Measurements from ENCODE around the gene CAMK2N1. TPM values are rescaled to one million over a fixed set of nuclear protein-coding genes. Genes with fewer than 3 reads are reported as not detected.

Gene CAMK2N1
- polyA plus RNA-seq, 3 donors: not detected

- no peak overlapping the region for H2AFZ ChIP-seq (ENCODE audit: insufficient read depth, low read depth, low read length, poor library complexity, severe bottlenecking)
- H3K79me2 ChIP-seq (ENCODE audit: insufficient read depth, low read length): peaks cover 33% of the 10 kb centered on the region
- H3K27me3 ChIP-seq (ENCODE audit: control insufficient read depth in 2 of 2, insufficient read depth in 2 of 2, low read length in 2 of 2): no peaks in the 10 kb centered on the region
- Mint-ChIP-seq H3K4me1 (peaks cover 11% of the 10 kb centered on the region), H3K27me3 (ENCODE audit: low read depth in 3 of 3) (peaks cover 3 to 11% (median 4%) of the 10 kb centered on the region in 3 donors), H3K27ac (no peak overlapping the region), H3K4me3 (no peak overlapping the region), H3K36me3 (peaks cover 25 to 40% of the 10 kb centered on the region in 2 donors), H3K9me3 (no peaks in the 10 kb centered on the region)
- no peak overlapping the region for H3K4me2 ChIP-seq (replicated peaks; ENCODE audit: extremely low read depth, low read length, poor library complexity, severe bottlenecking)
- no peak overlapping the region for H3K27ac ChIP-seq (ENCODE audit: low read depth in 1 of 2, low read length in 2 of 2)
- no CpG with 5 or more reads among the region's 1 CpG for WGBS (ENCODE audit: insufficient coverage)
- H3K4me1 ChIP-seq (ENCODE audit: control insufficient read depth in 1 of 2, insufficient read depth in 2 of 2, low read length in 2 of 2): peaks cover 13 to 16% of the 10 kb centered on the region in 2 donors
- intact Hi-C loops (cut with micrococcal nuclease): no loop called here
- H3K4me3 ChIP-seq (replicated peaks in 1 of 3; ENCODE audit: low read depth in 2 of 3, low read length in 3 of 3): no peak overlapping the region
- peaks cover 21 to 51% of the 10 kb centered on the region in 2 donors for H3K36me3 ChIP-seq (replicated peaks in 1 of 2; ENCODE audit: control insufficient read depth in 1 of 2, insufficient read depth in 2 of 2, low read length in 2 of 2)
- TF ChIP-seq, protein P1, sequence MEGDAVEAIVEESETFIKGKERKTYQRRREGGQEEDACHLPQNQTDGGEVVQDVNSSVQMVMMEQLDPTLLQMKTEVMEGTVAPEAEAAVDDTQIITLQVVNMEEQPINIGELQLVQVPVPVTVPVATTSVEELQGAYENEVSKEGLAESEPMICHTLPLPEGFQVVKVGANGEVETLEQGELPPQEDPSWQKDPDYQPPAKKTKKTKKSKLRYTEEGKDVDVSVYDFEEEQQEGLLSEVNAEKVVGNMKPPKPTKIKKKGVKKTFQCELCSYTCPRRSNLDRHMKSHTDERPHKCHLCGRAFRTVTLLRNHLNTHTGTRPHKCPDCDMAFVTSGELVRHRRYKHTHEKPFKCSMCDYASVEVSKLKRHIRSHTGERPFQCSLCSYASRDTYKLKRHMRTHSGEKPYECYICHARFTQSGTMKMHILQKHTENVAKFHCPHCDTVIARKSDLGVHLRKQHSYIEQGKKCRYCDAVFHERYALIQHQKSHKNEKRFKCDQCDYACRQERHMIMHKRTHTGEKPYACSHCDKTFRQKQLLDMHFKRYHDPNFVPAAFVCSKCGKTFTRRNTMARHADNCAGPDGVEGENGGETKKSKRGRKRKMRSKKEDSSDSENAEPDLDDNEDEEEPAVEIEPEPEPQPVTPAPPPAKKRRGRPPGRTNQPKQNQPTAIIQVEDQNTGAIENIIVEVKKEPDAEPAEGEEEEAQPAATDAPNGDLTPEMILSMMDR (IDR thresholded peaks at IDR 0.05): no peak
- H3K9ac ChIP-seq (ENCODE audit: insufficient read depth, low read length, poor library complexity, severe bottlenecking): no peak overlapping the region
- H4K20me1 ChIP-seq (ENCODE audit: insufficient read depth, low read length): peaks cover 14% of the 10 kb centered on the region
- DNase-seq: no peak
- no peaks in the 10 kb centered on the region for H3K9me3 ChIP-seq (replicated peaks in 1 of 2; ENCODE audit: control insufficient read depth in 1 of 2, insufficient read depth in 1 of 2, low read length in 2 of 2)
Measured at GRCh38 chr1:20505488-20505887, 19.5 kb upstream of the CAMK2N1 start.

DNA sequence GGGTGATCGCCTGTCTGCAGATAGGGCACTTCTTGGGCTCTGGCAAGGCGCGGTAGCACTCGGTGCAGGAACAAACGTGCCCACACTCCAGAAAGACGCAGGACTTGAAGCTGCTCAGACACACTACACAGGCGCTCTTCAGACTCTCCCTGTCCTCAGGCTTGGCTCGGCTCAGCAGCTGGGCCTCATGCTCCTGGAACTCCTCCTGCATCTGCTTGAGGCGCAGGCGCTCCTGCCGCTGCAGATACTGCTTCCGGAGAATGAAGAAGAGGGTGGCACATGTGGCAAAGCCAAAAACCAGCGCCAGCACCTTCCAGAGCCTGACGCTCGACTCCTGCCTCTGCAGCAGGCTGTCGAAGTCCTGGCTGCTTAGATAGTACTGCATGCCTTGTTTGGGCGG is 14.7 kb upstream of the CAMK2N1 start:
- H3K9me3 Mint-ChIP-seq: no peaks in the 10 kb centered on the region
- Histone ChIP-seq H3K79me2 (ENCODE audit: insufficient read depth, low read length) (peaks cover 11% of the 10 kb centered on the region), H2AFZ (ENCODE audit: insufficient read depth, low read depth, low read length, poor library complexity, severe bottlenecking) (no peak overlapping the region), H3K4me2 (replicated peaks; ENCODE audit: extremely low read depth, low read length, poor library complexity, severe bottlenecking) (no peak overlapping the region), H3K36me3 (replicated peaks in 1 of 2; ENCODE audit: control insufficient read depth in 1 of 2, insufficient read depth in 2 of 2, low read length in 2 of 2) (peaks cover 39 to 79% of the 10 kb centered on the region in 2 donors), H3K4me3 (replicated peaks in 1 of 3; ENCODE audit: low read depth in 2 of 3, low read length in 3 of 3) (no peak overlapping the region), H3K9me3 (replicated peaks in 1 of 2; ENCODE audit: control insufficient read depth in 1 of 2, insufficient read depth in 1 of 2, low read length in 2 of 2) (no peaks in the 10 kb centered on the region), H3K4me1 (ENCODE audit: control insufficient read depth in 1 of 2, insufficient read depth in 2 of 2, low read length in 2 of 2) (no peaks in the 10 kb centered on the region), H3K9ac (ENCODE audit: insufficient read depth, low read length, poor library complexity, severe bottlenecking) (no peak overlapping the region), H3K27ac (ENCODE audit: low read depth in 1 of 2, low read length in 2 of 2) (no peak overlapping the region), H3K27me3 (ENCODE audit: control insufficient read depth in 2 of 2, insufficient read depth in 2 of 2, low read length in 2 of 2) (no peaks in the 10 kb centered on the region), H4K20me1 (ENCODE audit: insufficient read depth, low read length) (peaks cover 19% of the 10 kb centered on the region)
- H3K27me3 Mint-ChIP-seq (ENCODE audit: low read depth in 3 of 3): peaks cover 0 to 3% (median 0%) of the 10 kb centered on the region in 3 donors
- no peak overlapping the region for H3K27ac Mint-ChIP-seq
- no peak overlapping the region for H3K4me3 Mint-ChIP-seq
- TF ChIP-seq, protein P1 (IDR thresholded peaks at IDR 0.05): no peak
- peaks cover 8% of the 10 kb centered on the region for H3K4me1 Mint-ChIP-seq
- no peak for DNase-seq
- H3K36me3 Mint-ChIP-seq: peaks cover 54 to 69% of the 10 kb centered on the region in 2 donors
- intact Hi-C loops (cut with micrococcal nuclease): no loop called here
- 94% methylated on average over 17 of the region's 17 CpGs for WGBS (ENCODE audit: insufficient coverage)

Measured in CD14-positive monocyte (primary cell).